GM12873 (cell line): Measurements from ENCODE around the gene DNAJB4.

Experiments used
- CTCF ChIP-seq: IDR thresholded peaks from 2 replicates; pipeline ENCODE4 v1.5.1; 2012; ENCODE audit warnings: low read depth, mild to moderate bottlenecking, moderate library complexity, low read length, control low read depth; ENCODE audit not compliant: insufficient read depth; ENCODE audit errors: missing control alignments

DNAJB4 gene

GRCh38 chr1:78055565-78056132, 50.9 kb downstream of the DNAJB4 start:
- no peak for TF ChIP-seq CTCF

- no peak for TF ChIP-seq CTCF
Observed at GRCh38 chr1:78058670-78059069, 53.9 kb downstream of the DNAJB4 start.

- TF ChIP-seq CTCF = peak; percentile 51
Observed at GRCh38 chr1:78060857-78061563, 56.3 kb downstream of the DNAJB4 start.

- TF ChIP-seq CTCF = no peak
Observed at GRCh38 chr1:78061825-78062523, 57.2 kb downstream of the DNAJB4 start.
